Measurements from ENCODE around the gene FAM221A.
"Not testable (repeated sequence)": the region's sequence is repeated elsewhere in the genome, so short reads cannot be mapped to it uniquely, and the experiment has no call there.

The FAM221A gene

GRCh38 chr7:23713285-23714149 lies 33.5 kb downstream of the FAM221A start:
- peak; percentile 46 for DNase-seq (ENCODE audit: low read depth)
- H3K4me3 ChIP-seq (ENCODE audit: control insufficient read depth, low read depth, low read length): no peak overlapping the region
- no peak for TF ChIP-seq CTCF (IDR thresholded peaks at IDR 0.05; ENCODE audit: control insufficient read depth, insufficient read depth, low read depth, low read length, missing control alignments)

- no peak for DNase-seq (ENCODE audit: low read depth)
- no peak overlapping the region for H3K4me3 ChIP-seq (ENCODE audit: control insufficient read depth, low read depth, low read length)
- no peak for TF ChIP-seq CTCF (IDR thresholded peaks at IDR 0.05; ENCODE audit: control insufficient read depth, insufficient read depth, low read depth, low read length, missing control alignments)
Observed at GRCh38 chr7:23714150-23714464, 34.1 kb downstream of the FAM221A start.

GRCh38 chr7:23714579-23714978 lies 34.6 kb downstream of the FAM221A start:
- TF ChIP-seq CTCF (IDR thresholded peaks at IDR 0.05; ENCODE audit: control insufficient read depth, insufficient read depth, low read depth, low read length, missing control alignments): no peak
- no peak overlapping the region for H3K4me3 ChIP-seq (ENCODE audit: control insufficient read depth, low read depth, low read length)
- no peak for DNase-seq (ENCODE audit: low read depth)

GRCh38 chr7:23715099-23715498 lies 35.1 kb downstream of the FAM221A start:
- H3K4me3 ChIP-seq (ENCODE audit: control insufficient read depth, low read depth, low read length): no peak overlapping the region
- no peak for TF ChIP-seq CTCF (IDR thresholded peaks at IDR 0.05; ENCODE audit: control insufficient read depth, insufficient read depth, low read depth, low read length, missing control alignments)
- DNase-seq (ENCODE audit: low read depth): no peak

GRCh38 chr7:23717788-23718187 lies 37.8 kb downstream of the FAM221A start:
- no peak overlapping the region for H3K4me3 ChIP-seq (ENCODE audit: control insufficient read depth, low read depth, low read length)
- no peak for TF ChIP-seq CTCF (IDR thresholded peaks at IDR 0.05; ENCODE audit: control insufficient read depth, insufficient read depth, low read depth, low read length, missing control alignments)
- no peak for DNase-seq (ENCODE audit: low read depth)

- no peak overlapping the region for H3K4me3 ChIP-seq (ENCODE audit: control insufficient read depth, low read depth, low read length)
- DNase-seq (ENCODE audit: low read depth): no peak
- no peak for TF ChIP-seq CTCF (IDR thresholded peaks at IDR 0.05; ENCODE audit: control insufficient read depth, insufficient read depth, low read depth, low read length, missing control alignments)
Observed at GRCh38 chr7:23721456-23721855, 41.5 kb downstream of the FAM221A start.

GRCh38 chr7:23722587-23723216 lies 42.7 kb downstream of the FAM221A start:
- not testable (repeated sequence) for DNase-seq (ENCODE audit: low read depth); H3K4me3 ChIP-seq (ENCODE audit: control insufficient read depth, low read depth, low read length)

GRCh38 chr7:23724113-23724512 lies 44.1 kb downstream of the FAM221A start:
- not testable (repeated sequence) for H3K4me3 ChIP-seq (ENCODE audit: control insufficient read depth, low read depth, low read length); DNase-seq (ENCODE audit: low read depth)
